ENCODE data around the gene BRAT1. TPM values are rescaled to one million over a fixed set of nuclear protein-coding genes. Genes with fewer than 3 reads are reported as not detected.

BRAT1 gene
- total RNA-seq, 1 donor from 2014 or later: 19.7 TPM

GRCh38 chr7:2512179-2512661, 43.1 kb downstream of the BRAT1 start:
- Histone ChIP-seq H3K4me1 (ENCODE audit: insufficient read depth, low read length) (peaks cover 28% of the 10 kb centered on the region), H2AFZ (ENCODE audit: low read depth, low read length) (no peak overlapping the region), H3K27ac (ENCODE audit: low read depth, low read length) (no peak overlapping the region), H3K9ac (ENCODE audit: low read length) (no peak overlapping the region), H3K27me3 (ENCODE audit: insufficient read depth, low read length) (no peaks in the 10 kb centered on the region), H3K4me2 (ENCODE audit: low read length) (no peak overlapping the region), H3K79me2 (ENCODE audit: insufficient read depth, low read length) (no peaks in the 10 kb centered on the region), H3K4me3 (ENCODE audit: insufficient read depth, low read depth, low read length) (no peak overlapping the region), H4K20me1 (ENCODE audit: insufficient read depth, low read length) (no peaks in the 10 kb centered on the region), H3K36me3 (ENCODE audit: insufficient read depth, low read length) (no peaks in the 10 kb centered on the region), H3K9me3 (ENCODE audit: insufficient read depth, low read depth, low read length) (peaks cover 4% of the 10 kb centered on the region)
- Mint-ChIP-seq H3K27ac (ENCODE audit: unreplicated experiment) (no peak overlapping the region), H3K36me3 (ENCODE audit: low read depth, unreplicated experiment) (no peaks in the 10 kb centered on the region), H3K9me3 (ENCODE audit: unreplicated experiment) (no peaks in the 10 kb centered on the region), H3K27me3 (ENCODE audit: low read depth, unreplicated experiment) (peaks cover 6% of the 10 kb centered on the region), H3K4me1 (ENCODE audit: low read depth, unreplicated experiment) (peaks cover 8% of the 10 kb centered on the region), H3K4me3 (ENCODE audit: unreplicated experiment) (no peak overlapping the region)
- TF ChIP-seq CTCF (IDR thresholded peaks at IDR 0.05; ENCODE audit: insufficient read depth, low read depth, low read length) (no peak), EZH2 (IDR thresholded peaks at IDR 0.05; ENCODE audit: insufficient read depth, low read length) (no peak)
- DNase-seq (ENCODE audit: low read depth): no peak
- no peak for FAIRE-seq

GRCh38 chr7:2511769-2512168, 43.6 kb downstream of the BRAT1 start:
- no peak for FAIRE-seq

More at GRCh38 chr7:2511769-2512168, 43.6 kb downstream of the BRAT1 start:
- no peak for TF ChIP-seq CTCF (IDR thresholded peaks at IDR 0.05; ENCODE audit: insufficient read depth, low read depth, low read length)
- no peak for TF ChIP-seq EZH2 (IDR thresholded peaks at IDR 0.05; ENCODE audit: insufficient read depth, low read length)
- peaks cover 24% of the 10 kb centered on the region for H3K4me1 ChIP-seq (ENCODE audit: insufficient read depth, low read length)
- H3K4me3 ChIP-seq (ENCODE audit: insufficient read depth, low read depth, low read length): no peak overlapping the region
- no peak for DNase-seq (ENCODE audit: low read depth)
- no peak overlapping the region for H3K4me2 ChIP-seq (ENCODE audit: low read length)
- H3K79me2 ChIP-seq (ENCODE audit: insufficient read depth, low read length): no peaks in the 10 kb centered on the region
- H3K4me3 Mint-ChIP-seq (ENCODE audit: unreplicated experiment): no peak overlapping the region
- peaks cover 4% of the 10 kb centered on the region for H3K9me3 ChIP-seq (ENCODE audit: insufficient read depth, low read depth, low read length)
- H3K36me3 Mint-ChIP-seq (ENCODE audit: low read depth, unreplicated experiment): no peaks in the 10 kb centered on the region
- no peak overlapping the region for H3K27ac Mint-ChIP-seq (ENCODE audit: unreplicated experiment)
- peaks cover 6% of the 10 kb centered on the region for H3K4me1 Mint-ChIP-seq (ENCODE audit: low read depth, unreplicated experiment)
- H3K27me3 Mint-ChIP-seq (ENCODE audit: low read depth, unreplicated experiment): peaks cover 6% of the 10 kb centered on the region
- no peaks in the 10 kb centered on the region for H3K36me3 ChIP-seq (ENCODE audit: insufficient read depth, low read length)
- H3K27ac ChIP-seq (ENCODE audit: low read depth, low read length): no peak overlapping the region
- no peaks in the 10 kb centered on the region for H4K20me1 ChIP-seq (ENCODE audit: insufficient read depth, low read length)
- H2AFZ ChIP-seq (ENCODE audit: low read depth, low read length): no peak overlapping the region
- no peaks in the 10 kb centered on the region for H3K9me3 Mint-ChIP-seq (ENCODE audit: unreplicated experiment)
- no peaks in the 10 kb centered on the region for H3K27me3 ChIP-seq (ENCODE audit: insufficient read depth, low read length)
- no peak overlapping the region for H3K9ac ChIP-seq (ENCODE audit: low read length)

Measured in astrocyte (in vitro differentiated cells and primary cell).